Uterus (tissue), 4 donors: ENCODE measurements around the gene LLGL2. TPM values are rescaled to one million over a fixed set of nuclear protein-coding genes. Genes with fewer than 3 reads are reported as not detected.

Source experiments
- DNase-seq, 2 donors: peaks; one replicate each; pipeline ENCODE4 v3.0.0-alpha.2; 2019 to 2020
- H3K27ac ChIP-seq, 2 donors: fragments of 200-600 bp; sonication (generic); 1 replicate in 1 of 2; 2 replicates in 1 of 2; pipeline ENCODE4 v1.5.1; 2016 to 2018
- H3K27me3 ChIP-seq, 2 donors: fragments of 200-600 bp; sonication (generic); one replicate each; pipeline ENCODE4 v1.5.1; 2018 to 2019; ENCODE audit warnings: control low read depth in 1 of 2
- H3K36me3 ChIP-seq, 2 donors: fragments of 200-600 bp; sonication (generic); one replicate each; pipeline ENCODE4 v1.5.1; 2019; ENCODE audit warnings: control low read depth in 1 of 2
- H3K4me1 ChIP-seq, 2 donors: fragments of 200-600 bp; sonication (generic); one replicate each; pipeline ENCODE4 v1.5.1; 2018 to 2019; ENCODE audit warnings: control low read depth in 1 of 2
- H3K4me3 ChIP-seq, 2 donors: fragments of 200-600 bp; sonication (generic); 1 replicate in 1 of 2; 2 replicates in 1 of 2; pipeline ENCODE4 v1.5.1; 2018 to 2019; ENCODE audit warnings: mild to moderate bottlenecking in 1 of 2
- H3K9me3 ChIP-seq, 2 donors: fragments of 200-600 bp; sonication (generic); one replicate each; pipeline ENCODE4 v1.5.1; 2019; ENCODE audit warnings: control low read depth in 1 of 2
- POLR2A ChIP-seq, 2 donors: fragments of 450-650 bp; IDR thresholded peaks; one replicate each; pipeline ENCODE4 v1.6.1; 2016; ENCODE audit warnings: antibody characterized with exemption in 2 of 2, mild to moderate bottlenecking in 1 of 2, moderate library complexity in 1 of 2
- intact Hi-C: fragments of 100-400 bp; cut with DNase I; formaldehyde crosslinking; loops from one replicate; pipeline ENCODE4 v1.15.1; 2023; ENCODE audit warnings: low total_unique reads
- total RNA-seq, 4 donors: library from RNA; depleted of rRNA in 3 of 4; stranded (reverse); fragments of >200 nt in 3 of 4; gene quantifications; one replicate each; pipeline versions ENCODE4 v1.1.0 to v1.2.4, GENCODE V29; 2014 to 2023
- TF ChIP-seq, protein P1 (sequence below), 4 experiments: fragments of 200-600 bp in 2 of 4; fragments of 450-650 bp in 2 of 4; sonication (generic) in 2 of 4; IDR thresholded peaks; one replicate each; pipeline ENCODE4 v1.5.1; 2016 to 2019; ENCODE audit warnings: antibody characterized with exemption in 4 of 4, mild to moderate bottlenecking in 2 of 4, moderate library complexity in 1 of 4
- donor health status: DM: yes; HTN: yes; CAD: no.

Gene LLGL2
- total RNA-seq, 4 donors from 2014 or later, result 3.1 to 31.9 (median 14.0) TPM

GRCh38 chr17:75571197-75571884 lies 45.8 kb downstream of the LLGL2 start:
- Histone ChIP-seq H3K27ac (no peak overlapping the region), H3K4me1 (no peaks in the 10 kb centered on the region), H3K36me3 (no peaks in the 10 kb centered on the region), H3K4me3 (no peak overlapping the region), H3K9me3 (no peaks in the 10 kb centered on the region), H3K27me3 (no peaks in the 10 kb centered on the region)
- no peak for DNase-seq
- intact Hi-C loops, result no loop called here
- TF ChIP-seq, protein P1, sequence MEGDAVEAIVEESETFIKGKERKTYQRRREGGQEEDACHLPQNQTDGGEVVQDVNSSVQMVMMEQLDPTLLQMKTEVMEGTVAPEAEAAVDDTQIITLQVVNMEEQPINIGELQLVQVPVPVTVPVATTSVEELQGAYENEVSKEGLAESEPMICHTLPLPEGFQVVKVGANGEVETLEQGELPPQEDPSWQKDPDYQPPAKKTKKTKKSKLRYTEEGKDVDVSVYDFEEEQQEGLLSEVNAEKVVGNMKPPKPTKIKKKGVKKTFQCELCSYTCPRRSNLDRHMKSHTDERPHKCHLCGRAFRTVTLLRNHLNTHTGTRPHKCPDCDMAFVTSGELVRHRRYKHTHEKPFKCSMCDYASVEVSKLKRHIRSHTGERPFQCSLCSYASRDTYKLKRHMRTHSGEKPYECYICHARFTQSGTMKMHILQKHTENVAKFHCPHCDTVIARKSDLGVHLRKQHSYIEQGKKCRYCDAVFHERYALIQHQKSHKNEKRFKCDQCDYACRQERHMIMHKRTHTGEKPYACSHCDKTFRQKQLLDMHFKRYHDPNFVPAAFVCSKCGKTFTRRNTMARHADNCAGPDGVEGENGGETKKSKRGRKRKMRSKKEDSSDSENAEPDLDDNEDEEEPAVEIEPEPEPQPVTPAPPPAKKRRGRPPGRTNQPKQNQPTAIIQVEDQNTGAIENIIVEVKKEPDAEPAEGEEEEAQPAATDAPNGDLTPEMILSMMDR (IDR thresholded peaks at IDR 0.05), result no peak
- no peak for TF ChIP-seq POLR2A (IDR thresholded peaks at IDR 0.05)

GRCh38 chr17:75571885-75572215 lies 46.4 kb downstream of the LLGL2 start:
- no peaks in the 10 kb centered on the region for H3K27me3 ChIP-seq
- H3K4me3 ChIP-seq, result no peak overlapping the region
- no peak overlapping the region for H3K27ac ChIP-seq
- H3K9me3 ChIP-seq, result no peaks in the 10 kb centered on the region
- no peak for DNase-seq
- no peaks in the 10 kb centered on the region for H3K4me1 ChIP-seq
- no peak for TF ChIP-seq POLR2A (IDR thresholded peaks at IDR 0.05)
- TF ChIP-seq, protein P1 (IDR thresholded peaks at IDR 0.05), result no peak
- intact Hi-C loops, result no loop called here
- no peaks in the 10 kb centered on the region for H3K36me3 ChIP-seq

GRCh38 chr17:75572713-75573539 lies 47.4 kb downstream of the LLGL2 start:
- H3K9me3 ChIP-seq, result no peaks in the 10 kb centered on the region
- H3K4me1 ChIP-seq, result no peaks in the 10 kb centered on the region
- H3K27ac ChIP-seq, result no peak overlapping the region
- no peak for TF ChIP-seq POLR2A (IDR thresholded peaks at IDR 0.05)
- TF ChIP-seq, protein P1 (IDR thresholded peaks at IDR 0.05), result no peak
- H3K27me3 ChIP-seq, result no peaks in the 10 kb centered on the region
- no peak overlapping the region for H3K4me3 ChIP-seq
- no peak for DNase-seq
- no peaks in the 10 kb centered on the region for H3K36me3 ChIP-seq
- intact Hi-C loops, result no loop called here

DNA sequence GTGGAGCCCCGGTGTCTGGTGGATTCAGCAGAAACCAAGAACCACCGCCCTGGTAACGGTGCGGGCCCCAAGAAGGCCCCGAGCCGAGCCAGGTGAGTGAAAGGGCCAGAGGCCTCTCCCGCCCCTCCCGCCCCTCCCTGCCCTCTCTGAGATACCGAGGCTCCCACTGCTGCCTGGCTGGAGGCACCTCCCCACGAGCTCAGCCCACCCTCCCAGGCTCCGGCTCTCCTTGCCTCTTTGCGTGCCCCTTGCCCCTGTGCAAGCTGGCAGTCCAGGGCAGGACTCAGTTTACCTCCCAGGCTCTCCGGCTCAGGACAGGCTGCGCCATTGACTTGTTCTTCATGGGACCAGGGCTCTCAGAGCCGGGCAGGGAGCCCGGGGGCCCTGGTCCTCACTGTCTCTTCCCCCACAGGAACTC lies 48.1 kb downstream of the LLGL2 start:
- TF ChIP-seq, protein P1 (IDR thresholded peaks at IDR 0.05), result no peak
- no peak for TF ChIP-seq POLR2A (IDR thresholded peaks at IDR 0.05)
- Histone ChIP-seq H3K27ac (no peak overlapping the region), H3K27me3 (no peaks in the 10 kb centered on the region), H3K9me3 (no peaks in the 10 kb centered on the region), H3K4me3 (no peak overlapping the region), H3K4me1 (no peaks in the 10 kb centered on the region), H3K36me3 (no peaks in the 10 kb centered on the region)
- intact Hi-C loops, result no loop called here
- no peak for DNase-seq

DNA sequence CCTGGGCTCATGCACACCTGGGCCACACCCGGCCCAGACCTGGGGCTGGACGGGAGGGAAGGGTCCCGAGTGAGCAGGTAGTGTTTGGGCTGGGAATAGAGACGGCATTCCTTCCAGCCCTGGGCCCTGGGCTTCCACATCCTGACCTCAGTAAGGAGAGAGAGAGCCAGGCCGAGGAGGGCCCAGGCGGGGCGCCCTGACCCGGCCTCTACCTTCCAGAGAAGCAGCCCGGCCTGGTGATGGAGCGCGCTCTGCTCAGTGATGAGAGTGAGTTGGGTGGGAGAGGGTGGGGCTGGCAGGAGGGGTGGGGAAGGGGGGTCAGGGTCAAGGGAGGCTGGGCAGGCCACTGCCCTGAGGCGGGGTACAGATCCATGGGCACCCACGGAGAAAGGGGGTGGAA lies 48.5 kb downstream of the LLGL2 start:
- Histone ChIP-seq H3K4me1 (no peaks in the 10 kb centered on the region), H3K4me3 (no peak overlapping the region), H3K27ac (no peak overlapping the region), H3K9me3 (no peaks in the 10 kb centered on the region), H3K36me3 (no peaks in the 10 kb centered on the region), H3K27me3 (no peaks in the 10 kb centered on the region)
- intact Hi-C loops, result no loop called here
- no peak for DNase-seq
- no peak for TF ChIP-seq POLR2A (IDR thresholded peaks at IDR 0.05)
- TF ChIP-seq, protein P1 (IDR thresholded peaks at IDR 0.05), result no peak
